Common myeloid progenitor, CD34-positive (primary cell): ENCODE results near the gene CPNE1.
"Not testable (repeated sequence)": the region's sequence is repeated elsewhere in the genome, so short reads cannot be mapped to it uniquely, and the experiment has no call there.

Experiments
- CTCF ChIA-PET: fragments of 350-600 bp; sonication (Branson Sonifier 250); formaldehyde crosslinking; loops from one replicate; lab custom pipeline; 2021; ENCODE audit warnings: antibody characterized with exemption; lab: Charles Lee
- POLR2A ChIA-PET: fragments of 350-600 bp; sonication (Branson Sonifier 250); formaldehyde crosslinking; loops from one replicate; lab custom pipeline; 2021; ENCODE audit warnings: antibody characterized with exemption; lab: Charles Lee
- DNase-seq, 3 donors: peaks; one replicate each; pipeline versions ENCODE4 v3.0.0 to v3.0.0-alpha.2; 2013
- H3K27ac ChIP-seq, 2 experiments: 1 replicate in 1 of 2; 2 replicates in 1 of 2; pipeline ENCODE4 v1.7.0; 2013; ENCODE audit warnings: inconsistent platforms in 2 of 2, low read length in 2 of 2, mild to moderate bottlenecking in 2 of 2, low read depth in 1 of 2, moderate library complexity in 1 of 2; ENCODE audit not compliant: severe bottlenecking in 2 of 2, insufficient read depth in 1 of 2, poor library complexity in 1 of 2
- H3K27me3 ChIP-seq, 5 experiments: replicated peaks in 2 of 5; 1 replicate in 3 of 5; 2 replicates in 2 of 5; pipeline versions ENCODE4 v1.6.1 to v1.7.0; 2013; ENCODE audit warnings: low read length in 4 of 5, mild to moderate bottlenecking in 2 of 5, moderate library complexity in 2 of 5, inconsistent platforms in 1 of 5; ENCODE audit not compliant: insufficient read depth in 5 of 5, control insufficient read depth in 4 of 5
- H3K36me3 ChIP-seq, 4 experiments: 1 replicate in 2 of 4; 2 replicates in 2 of 4; pipeline versions ENCODE4 v1.6.1 to v1.7.0; 2013; ENCODE audit warnings: low read length in 3 of 4, control low read depth in 1 of 4, mild to moderate bottlenecking in 1 of 4; ENCODE audit not compliant: control insufficient read depth in 4 of 4, insufficient read depth in 4 of 4
- H3K4me1 ChIP-seq, 4 experiments: 1 replicate in 3 of 4; 2 replicates in 1 of 4; pipeline versions ENCODE4 v1.6.1 to v1.7.1; 2013; ENCODE audit warnings: low read length in 3 of 4, mild to moderate bottlenecking in 3 of 4, control low read depth in 1 of 4, inconsistent platforms in 1 of 4, moderate library complexity in 1 of 4; ENCODE audit not compliant: control insufficient read depth in 4 of 4, insufficient read depth in 4 of 4; ENCODE audit errors: control extremely low read depth in 1 of 4
- H3K4me3 ChIP-seq, 7 experiments: 1 replicate in 4 of 7; 2 replicates in 3 of 7; pipeline versions ENCODE4 v1.5.1 to v1.7.0; 2013; ENCODE audit warnings: mild to moderate bottlenecking in 7 of 7, low read length in 6 of 7, moderate library complexity in 6 of 7, inconsistent platforms in 2 of 7, low read depth in 2 of 7, control low read depth in 1 of 7; ENCODE audit not compliant: insufficient read depth in 4 of 7, control insufficient read depth in 1 of 7; ENCODE audit errors: extremely low read depth in 1 of 7
- H3K9me3 ChIP-seq, 5 experiments: 1 replicate in 4 of 5; 2 replicates in 1 of 5; pipeline versions ENCODE4 v1.6.1 to v1.7.1; 2013; ENCODE audit warnings: low read length in 4 of 5, mild to moderate bottlenecking in 2 of 5, inconsistent platforms in 1 of 5, low read depth in 1 of 5, moderate library complexity in 1 of 5; ENCODE audit not compliant: control insufficient read depth in 4 of 5, insufficient read depth in 2 of 5; ENCODE audit errors: control extremely low read depth in 1 of 5
- WGBS: methylation state at CpG from one replicate; pipeline ENCODE4 v1.1.5; 2013; ENCODE audit not compliant: insufficient coverage; 5-methylcytosine and 5-hydroxymethylcytosine counted together

CPNE1 gene

DNA sequence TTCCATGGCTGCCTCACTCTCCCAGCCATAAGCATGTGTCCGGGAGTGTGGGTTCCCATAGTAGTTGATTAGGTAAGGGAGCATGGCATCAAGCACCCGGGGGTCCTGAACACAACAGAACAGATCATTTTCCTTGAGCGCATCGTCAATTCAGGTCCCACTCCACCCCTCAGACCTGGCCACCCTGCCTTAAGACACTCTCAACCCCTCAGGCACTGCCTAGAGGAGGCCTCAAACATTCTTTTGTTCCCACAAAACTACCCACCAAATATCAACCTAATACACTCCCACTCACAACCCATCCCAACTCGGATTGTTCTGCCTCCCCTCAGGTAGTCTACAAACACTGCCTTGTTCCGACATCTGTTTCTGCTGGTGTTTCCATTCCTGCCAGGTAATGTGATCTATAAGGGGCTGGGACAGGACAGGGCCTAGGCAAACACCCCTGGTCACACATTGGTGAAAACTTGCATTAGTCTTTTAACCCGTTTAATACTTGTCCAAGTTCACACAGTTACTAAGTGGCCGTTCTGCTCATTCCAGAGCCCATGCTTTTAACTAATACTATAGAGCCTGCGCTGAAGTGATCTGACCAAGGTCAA is 33.1 kb upstream of the CPNE1 start:
- H3K27me3 ChIP-seq = no peaks in the 10 kb centered on the region
- H3K4me1 ChIP-seq = peaks cover 10 to 28% (median 24%) of the 10 kb centered on the region in 4 experiments
- 91% methylated on average over 5 of the region's 9 CpGs for WGBS
- no peak for DNase-seq
- CTCF ChIA-PET = interaction anchor here (0.6 kb wide), 1 partner anchor 94 kb away, joined by 3 read pairs; no protein-coding TSS in a partner anchor
- H3K36me3 ChIP-seq = peaks cover 4 to 30% (median 18%) of the 10 kb centered on the region in 4 experiments
- no peak overlapping the region for H3K27ac ChIP-seq
- peak overlapping the region in 6 of 7 experiments; percentile 90 to 98 (median 94) for H3K4me3 ChIP-seq
- POLR2A ChIA-PET = no interaction called here
- no peaks in the 10 kb centered on the region for H3K9me3 ChIP-seq

DNA sequence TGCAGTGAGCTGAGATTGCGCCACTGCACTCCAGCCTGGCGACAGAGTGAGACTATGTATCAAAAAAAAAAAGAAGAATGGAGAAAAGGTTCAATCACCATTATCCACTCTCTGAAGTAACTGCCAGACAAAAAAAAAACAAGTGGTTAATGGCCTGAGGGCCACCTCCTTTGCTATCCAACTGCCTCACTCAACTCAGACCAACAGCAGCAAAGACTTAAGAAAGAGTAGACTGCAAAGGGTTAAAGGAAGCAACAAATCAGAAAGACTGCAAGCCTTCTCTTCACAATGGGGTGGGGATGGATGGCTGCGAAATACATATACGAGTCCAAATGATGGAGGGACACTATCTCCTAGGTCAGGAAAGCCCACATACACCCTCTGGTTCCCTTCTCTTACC is 31.3 kb upstream of the CPNE1 start:
- Histone ChIP-seq H3K4me3 (no peak overlapping the region), H3K27ac (no peak overlapping the region), H3K9me3 (no peaks in the 10 kb centered on the region), H3K4me1 (peaks cover 10 to 28% (median 23%) of the 10 kb centered on the region in 4 experiments), H3K27me3 (no peaks in the 10 kb centered on the region), H3K36me3 (peaks cover 0 to 15% (median 10%) of the 10 kb centered on the region in 4 experiments)
- POLR2A ChIA-PET = no interaction called here
- WGBS = 94% methylated on average over 2 of the region's 4 CpGs
- no peak for DNase-seq
- CTCF ChIA-PET = no interaction called here

DNA sequence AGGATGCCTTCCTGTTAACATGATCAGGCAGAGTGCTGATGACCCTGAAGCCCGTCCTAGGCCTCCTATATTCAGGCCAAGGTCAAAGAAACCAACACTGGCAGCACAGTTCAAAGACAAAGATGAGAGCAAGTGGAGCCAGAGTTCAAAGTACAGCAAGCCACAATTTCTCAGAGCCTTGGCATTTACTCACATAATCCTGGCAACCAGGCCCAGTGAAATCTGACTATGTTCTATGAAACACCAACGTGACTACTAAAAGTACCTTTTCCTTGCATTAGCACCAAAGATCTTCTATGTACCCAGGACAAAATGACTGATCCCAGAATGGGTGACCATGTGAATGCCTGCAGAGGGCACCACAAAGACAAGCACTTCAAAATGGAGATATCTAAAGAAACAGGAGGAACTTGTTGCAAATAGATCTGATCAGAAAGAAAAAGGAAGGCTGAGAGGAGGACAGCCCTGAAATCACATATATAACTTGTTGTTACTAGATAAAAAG is 30.6 kb upstream of the CPNE1 start:
- Histone ChIP-seq H3K27me3 (no peaks in the 10 kb centered on the region), H3K4me3 (no peak overlapping the region), H3K9me3 (no peaks in the 10 kb centered on the region), H3K27ac (no peak overlapping the region), H3K36me3 (peaks cover 3 to 16% (median 9%) of the 10 kb centered on the region in 4 experiments), H3K4me1 (peaks cover 10 to 23% (median 20%) of the 10 kb centered on the region in 4 experiments)
- CTCF ChIA-PET = no interaction called here
- DNase-seq = no peak
- POLR2A ChIA-PET = no interaction called here
- WGBS = 93% methylated on average over 2 of the region's 2 CpGs

DNA sequence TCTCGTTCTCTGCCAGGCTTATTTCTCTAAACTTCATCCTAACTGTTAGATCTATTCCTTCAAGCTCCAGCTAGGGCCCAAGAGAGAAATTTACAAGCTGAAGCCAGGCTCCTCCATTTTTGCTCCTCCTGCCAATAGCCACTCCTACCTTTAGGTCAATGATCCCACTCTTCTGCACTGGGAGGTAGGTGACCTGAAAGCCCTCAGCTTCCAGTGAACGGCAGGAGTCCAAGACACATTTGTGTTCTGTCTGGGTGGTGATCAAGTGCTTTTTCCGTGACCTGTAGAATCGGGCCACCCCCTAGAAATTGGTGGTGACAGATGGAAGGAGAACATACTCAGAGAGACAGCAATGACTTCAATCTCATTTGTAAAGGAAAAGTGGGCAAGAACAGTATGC is 25.6 kb upstream of the CPNE1 start:
- CTCF ChIA-PET = interaction anchor here (1.0 kb wide), 1 partner anchor 26 kb away, joined by 4 read pairs; the partner anchor contains the start of genes CPNE1 and RBM12
- no peak for DNase-seq
- peaks cover 11 to 33% (median 17%) of the 10 kb centered on the region in 4 experiments for H3K36me3 ChIP-seq

DNA sequence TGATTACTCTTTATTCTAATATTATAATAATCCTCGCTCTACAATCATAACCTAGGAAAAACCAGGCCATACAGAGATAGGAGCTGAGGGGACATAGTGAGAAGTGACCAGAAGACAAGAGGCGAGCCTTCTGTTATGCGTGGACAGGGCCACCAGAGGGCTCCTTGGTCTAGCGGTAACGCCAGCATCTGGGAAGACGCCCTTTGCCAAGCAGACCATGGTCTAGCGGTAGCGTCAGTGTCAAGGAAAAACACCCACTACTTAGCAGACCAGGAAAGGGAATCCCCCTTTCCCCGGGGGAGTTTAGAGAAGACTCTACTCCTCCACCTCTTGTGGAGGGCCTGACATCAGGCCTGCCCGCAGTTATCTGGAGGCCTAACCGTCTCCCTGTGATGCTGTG is 22.2 kb upstream of the CPNE1 start:
- DNase-seq, POLR2A ChIA-PET, H3K27ac ChIP-seq, H3K4me1 ChIP-seq, H3K9me3 ChIP-seq, H3K4me3 ChIP-seq, CTCF ChIA-PET, H3K27me3 ChIP-seq: not testable (repeated sequence)
- peaks cover 7 to 28% (median 17%) of the 10 kb centered on the region in 4 experiments for H3K36me3 ChIP-seq
- WGBS = 97% methylated on average over 8 of the region's 11 CpGs

More for the DNA sequence above, 25.6 kb upstream of the CPNE1 start:
- H3K27ac ChIP-seq = no peak overlapping the region
- H3K4me1 ChIP-seq = no peaks in the 10 kb centered on the region
- H3K9me3 ChIP-seq = peaks cover 0 to 5% (median 0%) of the 10 kb centered on the region in 5 experiments
- H3K27me3 ChIP-seq = no peaks in the 10 kb centered on the region
- H3K4me3 ChIP-seq = no peak overlapping the region
- POLR2A ChIA-PET = no interaction called here
- WGBS = 96% methylated on average over 3 of the region's 4 CpGs

DNA sequence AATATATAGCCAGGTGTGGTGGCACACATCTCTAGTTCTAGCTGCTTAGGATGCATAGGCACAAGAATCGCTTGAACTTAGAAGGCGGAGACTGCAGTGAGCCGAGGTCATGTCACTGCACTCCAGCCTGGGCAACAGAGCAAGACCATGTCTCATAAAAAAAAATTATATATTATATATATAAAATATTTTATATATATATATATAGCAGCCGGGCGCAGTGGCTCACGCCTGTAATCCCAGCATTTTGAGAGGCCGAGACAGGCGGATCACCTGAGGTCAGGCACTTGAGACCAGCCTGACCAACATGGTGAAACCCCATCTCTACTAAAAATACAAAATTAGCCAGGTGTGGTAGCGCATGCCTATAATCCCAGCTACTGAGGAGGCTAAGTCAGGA is 20.7 kb upstream of the CPNE1 start:
- H3K4me3 ChIP-seq, H3K4me1 ChIP-seq, POLR2A ChIA-PET, H3K27me3 ChIP-seq, H3K9me3 ChIP-seq, H3K27ac ChIP-seq, DNase-seq: not testable (repeated sequence)
- peaks cover 7 to 26% (median 15%) of the 10 kb centered on the region in 4 experiments for H3K36me3 ChIP-seq
- WGBS = 100% methylated on average over 1 of the region's 9 CpGs
- CTCF ChIA-PET = interaction anchor here (0.7 to 1.0 kb wide), 3 partner anchors 8 to 222 kb away, joined by 3 to 4 read pairs (median 3); no protein-coding TSS in a partner anchor

DNA sequence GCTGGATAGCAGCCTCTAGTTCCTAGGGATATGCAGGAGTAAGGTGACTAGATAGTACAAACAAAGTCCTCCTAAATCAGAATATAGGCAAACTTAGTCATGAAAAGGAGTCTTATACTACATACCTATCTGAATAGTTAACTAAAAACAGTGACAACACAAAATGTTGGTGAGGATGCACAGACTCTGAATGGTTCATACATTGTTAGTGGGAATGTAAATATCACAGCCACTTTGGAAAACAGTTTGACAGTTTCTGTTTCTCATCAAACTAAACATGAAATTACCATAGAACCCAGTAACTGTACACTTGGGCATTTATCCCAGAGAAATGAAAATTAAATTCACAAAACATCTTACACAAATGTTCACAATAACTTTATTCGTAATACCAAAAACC is 17.3 kb upstream of the CPNE1 start:
- Histone ChIP-seq H3K36me3 (peaks cover 1 to 3% (median 2%) of the 10 kb centered on the region in 4 experiments), H3K9me3 (peaks cover 0 to 2% (median 0%) of the 10 kb centered on the region in 5 experiments), H3K27me3 (no peaks in the 10 kb centered on the region), H3K27ac (no peak overlapping the region), H3K4me3 (no peak overlapping the region), H3K4me1 (peaks cover 4 to 11% (median 7%) of the 10 kb centered on the region in 4 experiments)
- no peak for DNase-seq
- WGBS = 100% methylated on average over 1 of the region's 1 CpG
- POLR2A ChIA-PET = no interaction called here
- CTCF ChIA-PET = interaction anchor here (1.1 kb wide), 1 partner anchor 62 kb away, joined by 3 read pairs; no protein-coding TSS in a partner anchor
